K562 (cell line): ENCODE measurements around the gene MERTK.

Experiments
- BRD4 ChIP-seq: fragments of 200-600 bp; sonication (generic); IDR thresholded peaks from 2 replicates; pipeline ENCODE4 v1.6.1; 2017; ENCODE audit warnings: inconsistent platforms
- FOXP1 ChIP-seq: sonication (generic); formaldehyde crosslinking; IDR thresholded peaks from 2 replicates; pipeline ENCODE4 v1.8.0; 2022; ENCODE audit warnings: mild to moderate bottlenecking, missing genetic modification reagents
- JUN ChIP-seq, 2 experiments: sonication (generic) in 1 of 2; formaldehyde crosslinking in 1 of 2; IDR thresholded peaks; 2 replicates each; pipeline versions ENCODE4 v1.6.1 to v1.8.0; 2012 to 2022; ENCODE audit warnings: borderline replicate concordance in 2 of 2, mild to moderate bottlenecking in 2 of 2, improper control_type of control experiment in 1 of 2, low read depth in 1 of 2, low read length in 1 of 2, missing genetic modification reagents in 1 of 2
- KAT2B ChIP-seq: IDR thresholded peaks from one replicate; pipeline ENCODE4 v1.6.1; 2012; ENCODE audit warnings: low read depth, mild to moderate bottlenecking, control low read depth, inconsistent platforms, low read length, moderate library complexity
- MAZ ChIP-seq, 2 experiments: fragments of 450-650 bp in 1 of 2; sonication (generic) in 1 of 2; formaldehyde crosslinking; IDR thresholded peaks in 1 of 2; conservative IDR thresholded peaks in 1 of 2; 2 replicates each; pipeline versions ENCODE4 v1.4.0 to v1.5.0; 2020; ENCODE audit warnings: mild to moderate bottlenecking in 1 of 2, missing genetic modification reagents in 1 of 2
- RAD21 ChIP-seq, 2 experiments: fragments of 250-450 bp in 1 of 2; fragments of 450-650 bp in 1 of 2; sonication (Bioruptor Pico) in 1 of 2; formaldehyde crosslinking in 1 of 2; IDR thresholded peaks in 1 of 2; conservative IDR thresholded peaks in 1 of 2; 2 replicates each; pipeline versions ENCODE4 v1.4.0 to v1.8.0; 2020 to 2022; ENCODE audit warnings: mild to moderate bottlenecking in 2 of 2, moderate library complexity in 1 of 2

DNA sequence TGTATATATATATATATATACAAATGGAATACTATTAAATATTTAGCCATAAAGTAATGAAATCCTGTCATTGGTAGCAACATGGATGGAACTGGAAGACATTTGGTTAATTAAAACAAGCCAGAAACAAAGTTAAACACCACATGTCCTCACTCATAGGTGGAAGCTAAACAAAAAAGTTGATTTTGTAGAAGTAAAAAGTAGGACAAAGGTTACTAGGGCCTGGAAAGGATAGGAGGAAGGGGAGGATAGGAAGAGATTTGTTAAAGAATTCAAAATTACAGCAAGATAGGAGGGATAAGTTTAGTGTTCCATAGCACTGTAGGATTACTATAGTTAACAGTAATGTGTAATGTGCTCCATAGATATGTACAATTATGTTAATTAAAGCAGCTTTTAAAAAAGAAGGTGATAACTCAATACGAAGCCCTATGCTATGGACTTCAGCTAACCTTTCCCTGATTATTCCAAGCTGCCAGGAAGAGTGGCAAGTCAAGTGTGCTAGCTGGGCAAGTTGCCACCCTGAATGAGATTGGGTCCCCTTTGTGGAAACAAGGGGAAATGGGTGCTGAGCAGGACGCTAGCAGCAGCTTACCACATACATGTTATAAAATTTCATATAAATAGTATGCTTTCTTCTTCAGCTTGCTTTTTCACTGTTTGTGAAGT is 12.3 kb downstream of the MERTK start:
- TF ChIP-seq MAZ (CRISPR knock-in tag; conservative IDR thresholded peaks at IDR 0.05 in 1 of 2, IDR thresholded peaks at IDR 0.05 in 1 of 2) (no peak), RAD21 (CRISPR knock-in tag; conservative IDR thresholded peaks at IDR 0.05 in 1 of 2, IDR thresholded peaks at IDR 0.05 in 1 of 2) (no peak), JUN (IDR thresholded peaks at IDR 0.05; ENCODE audit: borderline replicate concordance, low read depth, low read length) (no peak), JUN (CRISPR knock-in tag; IDR thresholded peaks at IDR 0.05; ENCODE audit: borderline replicate concordance) (no peak), FOXP1 (CRISPR knock-in tag) (no peak), BRD4 (no peak), KAT2B (no peak)
